NCI-H2081 treated with DMSO at 0.1 percent for 48 hours (cell line): ENCODE results near the gene MED27.

Source experiments
- DNase-seq: peaks from one replicate; lab custom pipeline; 2025; lab: John Stamatoyannopoulos, UW

Gene MED27

DNA sequence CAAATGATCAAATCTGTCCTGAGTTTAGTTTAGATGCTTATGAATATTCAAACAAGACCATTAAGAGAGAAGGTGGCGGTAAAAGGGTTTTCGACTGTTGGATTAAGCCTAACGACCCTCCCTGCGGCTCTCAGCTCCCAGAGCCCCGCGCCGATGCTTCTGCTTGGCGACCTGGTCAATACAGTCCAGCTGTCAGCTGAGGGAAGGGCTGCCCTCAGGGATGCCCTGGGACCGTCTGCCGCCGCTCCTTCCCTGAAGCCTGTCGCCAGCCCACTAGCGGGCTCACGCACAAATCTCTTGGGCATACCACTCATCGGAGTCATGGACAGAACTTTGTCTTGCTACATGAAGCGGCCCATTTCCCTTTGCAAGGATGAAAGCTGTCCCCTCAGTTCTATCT lies 203.2 kb downstream of the MED27 start:
- DNase-seq: no peak

GRCh38 chr9:131875828-131876485 lies 203.7 kb downstream of the MED27 start:
- DNase-seq: no peak

DNA sequence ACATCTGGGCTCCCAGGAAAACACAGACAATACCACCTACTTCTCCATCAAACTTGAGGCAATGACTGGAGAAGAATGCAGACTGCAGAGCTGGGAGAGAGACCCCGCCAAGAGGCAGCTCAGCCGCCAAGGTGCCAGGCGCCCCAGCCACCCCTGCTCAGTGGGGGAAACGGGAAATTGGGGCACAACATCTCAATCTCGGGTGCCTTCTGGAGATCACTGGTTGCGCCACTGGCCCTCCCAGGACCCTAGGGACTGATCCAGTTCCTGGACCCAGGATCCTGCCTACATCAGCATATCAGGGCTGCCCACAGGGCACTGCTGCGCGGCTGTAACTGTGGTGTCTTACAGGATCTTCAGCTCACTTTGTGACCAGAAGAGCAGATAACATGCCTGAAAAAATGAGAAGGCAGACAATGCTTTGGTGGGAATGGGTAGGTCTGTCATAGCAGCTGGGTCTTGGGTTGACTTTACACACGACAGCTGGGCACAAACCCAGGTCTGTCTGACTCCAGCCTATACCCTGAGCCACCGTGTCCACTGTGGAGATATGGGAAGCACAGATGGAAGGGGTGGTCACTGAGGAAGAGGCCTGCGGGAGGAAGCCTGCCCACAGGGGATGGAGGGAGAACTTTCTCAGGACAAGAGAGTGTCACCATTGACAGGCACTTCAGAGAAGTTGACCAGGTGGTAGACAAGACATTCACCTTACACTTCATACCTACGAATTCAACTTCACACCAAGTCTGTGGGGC lies 204.6 kb downstream of the MED27 start:
- DNase-seq: no peak

GRCh38 chr9:131874447-131874846 lies 205.2 kb downstream of the MED27 start:
- DNase-seq: no peak

DNA sequence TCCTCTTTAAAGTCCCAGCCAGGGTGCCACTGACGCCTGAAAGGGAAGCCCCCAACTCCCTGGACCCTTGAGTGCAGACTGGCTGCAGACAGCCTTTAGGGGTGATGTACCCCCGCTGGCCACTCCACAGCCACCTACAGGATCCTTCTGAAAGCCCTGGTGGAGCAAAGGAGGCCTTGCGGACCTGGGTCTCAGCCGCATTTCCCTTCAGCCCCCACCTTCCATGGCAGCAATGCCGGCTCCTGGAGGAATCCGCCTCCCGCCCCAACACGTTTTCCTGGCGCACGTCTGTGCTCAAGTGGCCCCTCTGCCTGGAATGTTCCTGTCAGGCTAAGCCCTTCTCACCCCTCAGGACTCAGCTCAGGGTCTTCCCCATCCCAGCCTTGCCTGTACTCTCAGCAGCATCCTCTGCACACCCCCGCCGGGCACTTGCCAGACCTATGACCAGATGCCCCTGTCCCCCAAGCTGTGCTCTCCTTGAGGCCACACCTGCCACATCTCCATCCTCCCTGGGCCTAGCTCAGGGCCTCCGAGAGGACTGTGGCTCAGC lies 205.7 kb downstream of the MED27 start:
- no peak for DNase-seq

- no peak for DNase-seq
Measured at GRCh38 chr9:131873335-131873734, 206.3 kb downstream of the MED27 start.

GRCh38 chr9:131872702-131873101 lies 207.0 kb downstream of the MED27 start:
- no peak for DNase-seq

GRCh38 chr9:131872006-131872405 lies 207.7 kb downstream of the MED27 start:
- no peak for DNase-seq

GRCh38 chr9:131870156-131870555 lies 209.5 kb downstream of the MED27 start:
- no peak for DNase-seq

- DNase-seq: no peak
Measured at GRCh38 chr9:131869348-131869747, 210.3 kb downstream of the MED27 start.

DNA sequence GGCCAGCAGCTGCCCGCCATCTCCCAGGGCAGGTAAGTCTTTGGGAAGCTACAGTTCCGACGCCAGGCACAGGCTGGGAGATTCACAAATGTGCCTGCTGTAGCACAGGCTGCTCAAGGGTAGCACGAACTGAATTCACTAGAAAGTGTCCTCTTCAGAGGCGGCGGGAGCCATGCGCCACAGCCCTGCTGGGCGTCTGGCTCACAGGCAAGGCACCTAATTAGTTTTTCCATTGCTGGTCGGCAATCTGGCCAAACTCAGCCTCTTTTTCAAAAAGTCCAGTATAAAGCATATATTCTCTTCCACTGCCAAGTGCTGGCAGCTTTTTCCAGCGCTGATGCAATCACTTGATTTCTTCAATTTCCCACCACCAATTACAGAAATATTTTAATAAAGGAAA lies 210.9 kb downstream of the MED27 start:
- no peak for DNase-seq

GRCh38 chr9:131867611-131868192 lies 212.0 kb downstream of the MED27 start:
- no peak for DNase-seq

- no peak for DNase-seq
Measured at GRCh38 chr9:131865446-131866195, 214.0 kb downstream of the MED27 start.

- DNase-seq: no peak
Measured at GRCh38 chr9:131864531-131864930, 215.1 kb downstream of the MED27 start.

DNA sequence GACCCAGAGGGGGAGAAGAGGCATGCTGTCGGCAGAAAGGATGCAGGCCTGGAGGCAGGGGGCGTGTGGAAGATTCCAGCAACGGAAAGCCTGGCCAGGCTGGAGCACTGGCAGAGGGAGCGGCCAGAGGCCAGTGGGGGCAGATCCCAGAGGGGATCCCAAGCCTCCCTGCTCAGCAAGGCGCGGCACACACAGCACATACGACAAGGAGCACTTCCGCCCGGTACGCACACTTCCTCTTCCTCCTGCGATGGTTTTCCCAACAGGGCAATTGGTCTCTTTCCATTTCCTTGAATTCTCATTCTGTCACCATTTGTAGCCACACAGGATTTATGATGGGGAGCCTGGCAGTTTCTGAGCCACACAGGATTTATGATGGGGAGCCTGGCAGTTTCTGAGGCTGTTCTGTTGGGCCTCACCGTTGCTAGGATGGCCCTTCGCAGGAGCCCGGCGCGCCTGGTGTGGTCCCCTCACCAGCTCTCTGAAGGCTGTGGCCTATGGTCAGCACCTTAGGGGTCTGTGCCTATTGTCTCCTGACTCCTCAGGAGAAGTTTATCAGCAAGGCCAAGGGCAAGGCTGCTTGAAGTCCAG lies 216.3 kb downstream of the MED27 start:
- DNase-seq: no peak

GRCh38 chr9:131862261-131862660 lies 217.4 kb downstream of the MED27 start:
- no peak for DNase-seq

- no peak for DNase-seq
Measured at GRCh38 chr9:131860430-131860829, 219.2 kb downstream of the MED27 start.

DNA sequence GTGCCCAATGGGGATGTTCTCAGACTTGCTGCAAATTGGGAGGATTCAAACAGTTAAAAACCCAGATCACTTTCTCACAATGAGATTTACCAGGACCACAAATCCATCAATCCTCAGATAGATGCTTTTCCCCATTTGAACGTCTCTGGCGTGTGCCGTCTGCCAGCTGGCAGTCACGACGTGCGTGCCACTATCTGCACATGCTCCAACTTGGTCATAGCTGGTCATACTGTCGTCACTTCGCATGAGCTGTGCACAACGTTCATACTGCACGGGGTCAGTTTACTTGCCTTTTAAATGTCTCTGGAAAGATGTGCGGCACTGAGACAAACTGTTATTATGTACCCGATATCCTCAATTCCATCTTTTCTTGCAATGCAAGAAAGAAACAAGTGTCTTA lies 221.5 kb downstream of the MED27 start:
- no peak for DNase-seq

- DNase-seq: no peak
Measured at GRCh38 chr9:131856105-131856504, 223.6 kb downstream of the MED27 start.

DNA sequence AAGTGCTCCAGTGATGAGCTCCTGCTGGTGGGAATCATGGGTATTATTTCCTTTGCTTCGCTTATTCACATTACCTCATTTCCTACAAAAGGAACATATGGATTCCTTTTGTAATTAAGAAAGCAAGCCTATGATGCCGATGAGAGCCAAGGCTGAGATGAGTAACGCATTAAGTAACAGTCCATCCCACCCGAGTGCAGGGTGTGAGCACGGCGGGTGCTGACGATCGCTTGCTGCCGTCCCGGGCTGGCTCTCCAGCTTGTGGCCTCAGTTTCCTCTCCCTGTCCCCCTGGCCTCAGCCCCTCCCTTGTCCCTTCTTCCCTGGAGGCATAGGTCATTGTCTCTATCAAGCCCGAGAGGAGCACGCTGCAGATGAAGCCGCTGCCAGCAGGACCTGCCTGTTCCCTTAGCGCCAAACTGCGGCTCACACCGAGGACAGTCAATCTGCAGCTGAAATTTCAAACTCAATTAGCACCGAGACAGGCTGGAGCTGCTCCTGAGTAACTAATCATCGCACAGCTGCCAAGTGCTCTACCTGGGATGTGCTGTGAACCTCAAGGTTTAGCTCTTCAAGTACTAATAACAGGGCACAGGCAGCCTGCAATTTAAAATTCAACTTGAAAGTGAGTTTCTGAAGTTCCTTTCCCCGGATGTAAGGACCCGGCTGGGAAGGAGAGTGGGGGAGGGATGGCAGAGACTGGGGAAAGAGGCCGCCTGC lies 224.6 kb downstream of the MED27 start:
- DNase-seq: no peak

DNA sequence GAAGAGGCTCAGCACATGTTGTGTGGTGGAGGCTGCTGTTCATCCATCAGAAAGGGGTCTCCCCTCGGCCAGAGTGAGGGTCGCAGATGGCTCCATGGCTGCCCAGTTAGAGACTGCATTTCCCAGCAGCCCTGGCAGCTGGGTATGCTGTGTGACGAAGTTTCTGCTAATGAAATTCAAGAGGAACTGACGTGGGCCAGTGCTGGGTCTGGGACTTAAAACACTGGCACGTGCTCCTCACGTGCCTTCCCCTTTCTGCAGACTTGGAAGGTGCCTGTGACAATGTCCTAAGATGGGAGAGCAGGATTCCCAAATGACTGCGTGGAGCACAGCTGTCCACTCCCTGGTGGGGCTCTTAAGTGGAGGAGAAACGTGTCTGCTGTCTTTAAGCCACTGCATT lies 225.3 kb downstream of the MED27 start:
- DNase-seq: no peak
